WTC11 (cell line): ENCODE data around the gene LAMC2. TPM values are rescaled to one million over a fixed set of nuclear protein-coding genes. Genes with fewer than 3 reads are reported as not detected.

Source experiments
- ATAC-seq: fragments of 200-7000 bp; cut with Tn5 transposase; 2 replicates; pipeline ENCODE4 v1.10.0; 2021; ENCODE audit warnings: mild to moderate bottlenecking, moderate library complexity
- CTCF ChIA-PET: fragments of 300-600 bp; sonication (Branson Sonifier 250); formaldehyde crosslinking; loops from one replicate; lab custom pipeline; 2021; ENCODE audit warnings: antibody characterized with exemption; lab: Charles Lee
- POLR2A ChIA-PET: fragments of 350-600 bp; sonication (Branson Sonifier 250); formaldehyde crosslinking; loops from one replicate; lab custom pipeline; 2021; ENCODE audit warnings: antibody characterized with exemption; lab: Charles Lee
- DNase-seq: peaks from one replicate; pipeline ENCODE4 v3.0.0; 2021; ENCODE audit warnings: low spot score
- H3K27ac Mint-ChIP-seq: 2 replicates; pipeline ENCODE4 v1.8.0; 2021; ENCODE audit warnings: mixed read lengths
- H3K27me3 Mint-ChIP-seq: 2 replicates; pipeline ENCODE4 v1.8.0; 2021; ENCODE audit warnings: low read depth, mild to moderate bottlenecking, moderate library complexity, mixed read lengths
- H3K36me3 Mint-ChIP-seq: 2 replicates; pipeline ENCODE4 v1.8.0; 2021; ENCODE audit warnings: mixed read lengths
- H3K4me1 Mint-ChIP-seq: 2 replicates; pipeline ENCODE4 v1.8.0; 2022; ENCODE audit warnings: mixed read lengths
- H3K4me3 Mint-ChIP-seq: 2 replicates; pipeline ENCODE4 v1.8.0; 2021; ENCODE audit warnings: mild to moderate bottlenecking, moderate library complexity, mixed read lengths
- H3K9me3 Mint-ChIP-seq: 2 replicates; pipeline ENCODE4 v1.8.0; 2021; ENCODE audit warnings: mixed read lengths
- ATF1 ChIP-seq: sonication (generic); formaldehyde crosslinking; IDR thresholded peaks from 2 replicates; pipeline ENCODE4 v1.8.1; 2023; ENCODE audit warnings: mild to moderate bottlenecking, moderate library complexity, missing genetic modification reagents
- FOXK1 ChIP-seq: sonication (generic); formaldehyde crosslinking; IDR thresholded peaks from 2 replicates; pipeline ENCODE4 v1.8.0; 2022; ENCODE audit warnings: mild to moderate bottlenecking, moderate library complexity, missing genetic modification reagents
- FOXP1 ChIP-seq: sonication (generic); formaldehyde crosslinking; IDR thresholded peaks from 2 replicates; pipeline ENCODE4 v1.8.0; 2022; ENCODE audit warnings: missing genetic modification reagents, mild to moderate bottlenecking, moderate library complexity, borderline replicate concordance
- GRHL2 ChIP-seq: fragments of 250-450 bp; sonication (Bioruptor Pico); IDR thresholded peaks from 2 replicates; pipeline ENCODE4 v1.8.0; 2022; ENCODE audit warnings: mild to moderate bottlenecking, moderate library complexity; ENCODE audit not compliant: insufficient replicate concordance, severe bottlenecking
- KAT7 ChIP-seq: sonication (generic); formaldehyde crosslinking; IDR thresholded peaks from 2 replicates; pipeline ENCODE4 v1.8.1; 2023; ENCODE audit warnings: missing genetic modification reagents, mild to moderate bottlenecking, borderline replicate concordance
- NFYB ChIP-seq: sonication (generic); formaldehyde crosslinking; conservative IDR thresholded peaks from 2 replicates; pipeline ENCODE4 v1.8.0; 2022; ENCODE audit warnings: low read depth, missing genetic modification reagents
- NR1H2 ChIP-seq: sonication (generic); formaldehyde crosslinking; IDR thresholded peaks from 2 replicates; pipeline ENCODE4 v1.9.0; 2021; ENCODE audit warnings: mild to moderate bottlenecking, moderate library complexity, missing genetic modification reagents
- NR3C1 ChIP-seq: sonication (generic); formaldehyde crosslinking; conservative IDR thresholded peaks from 2 replicates; pipeline ENCODE4 v1.8.1; 2023; ENCODE audit warnings: low read depth, mild to moderate bottlenecking, missing genetic modification reagents
- OVOL2 ChIP-seq: fragments of 250-450 bp; sonication (Bioruptor Pico); IDR thresholded peaks from 2 replicates; pipeline ENCODE4 v1.9.0; 2021; ENCODE audit warnings: mild to moderate bottlenecking, borderline replicate concordance
- SOX15 ChIP-seq: fragments of 250-450 bp; sonication (Bioruptor Pico); IDR thresholded peaks from 2 replicates; pipeline ENCODE4 v1.9.0; 2021; ENCODE audit warnings: mild to moderate bottlenecking
- TEAD1 ChIP-seq: sonication (generic); formaldehyde crosslinking; IDR thresholded peaks from 2 replicates; pipeline ENCODE4 v1.8.0; 2022; ENCODE audit warnings: mild to moderate bottlenecking, missing genetic modification reagents
- ZNF121 ChIP-seq: sonication (generic); formaldehyde crosslinking; IDR thresholded peaks from 2 replicates; pipeline ENCODE4 v1.8.0; 2023; ENCODE audit warnings: missing genetic modification reagents
- ZNF138 ChIP-seq: sonication (generic); formaldehyde crosslinking; conservative IDR thresholded peaks from 2 replicates; pipeline ENCODE4 v1.8.1; 2022; ENCODE audit warnings: mild to moderate bottlenecking, moderate library complexity, missing genetic modification reagents
- ZNF232 ChIP-seq: sonication (generic); formaldehyde crosslinking; IDR thresholded peaks from 2 replicates; pipeline ENCODE4 v1.8.0; 2022; ENCODE audit warnings: mild to moderate bottlenecking, missing genetic modification reagents
- ZNF263 ChIP-seq: sonication (generic); formaldehyde crosslinking; IDR thresholded peaks from 2 replicates; pipeline ENCODE4 v1.8.1; 2022; ENCODE audit warnings: low read depth, mild to moderate bottlenecking, moderate library complexity, missing genetic modification reagents
- total RNA-seq: library from RNA; stranded (reverse); gene quantifications from 3 replicates; pipeline ENCODE4 v1.2.3, GENCODE V29; 2021
- TF ChIP-seq, protein P1 (sequence below): sonication (generic); formaldehyde crosslinking; IDR thresholded peaks from 2 replicates; pipeline ENCODE4 v1.8.1; 2022; ENCODE audit warnings: mild to moderate bottlenecking, moderate library complexity, missing genetic modification reagents
- TF ChIP-seq, protein P2 (sequence below): sonication (generic); formaldehyde crosslinking; IDR thresholded peaks from 2 replicates; pipeline ENCODE4 v1.8.0; 2023; ENCODE audit warnings: mild to moderate bottlenecking, missing genetic modification reagents
- TF ChIP-seq, protein P3 (sequence below): sonication (generic); formaldehyde crosslinking; IDR thresholded peaks from 2 replicates; pipeline ENCODE4 v1.8.1; 2023; ENCODE audit warnings: mild to moderate bottlenecking, missing genetic modification reagents, moderate library complexity
- TF ChIP-seq, protein P4 (sequence below): sonication (generic); formaldehyde crosslinking; IDR thresholded peaks from 2 replicates; pipeline ENCODE4 v1.8.1; 2022; ENCODE audit warnings: low read depth, missing genetic modification reagents, borderline replicate concordance
- TF ChIP-seq, protein P5 (sequence below): sonication (generic); formaldehyde crosslinking; conservative IDR thresholded peaks from 2 replicates; pipeline ENCODE4 v1.8.1; 2022; ENCODE audit warnings: mild to moderate bottlenecking, missing genetic modification reagents
- TF ChIP-seq, protein P6 (sequence below): sonication (generic); formaldehyde crosslinking; IDR thresholded peaks from 2 replicates; pipeline ENCODE4 v1.8.0; 2022; ENCODE audit warnings: mild to moderate bottlenecking, missing genetic modification reagents
- TF ChIP-seq, protein P7 (sequence below): sonication (generic); formaldehyde crosslinking; IDR thresholded peaks from 2 replicates; pipeline ENCODE4 v1.8.0; 2023; ENCODE audit warnings: missing genetic modification reagents, mild to moderate bottlenecking, borderline replicate concordance

LAMC2 gene
- total RNA-seq, 1 experiment from 2014 or later: 7.9 TPM

DNA sequence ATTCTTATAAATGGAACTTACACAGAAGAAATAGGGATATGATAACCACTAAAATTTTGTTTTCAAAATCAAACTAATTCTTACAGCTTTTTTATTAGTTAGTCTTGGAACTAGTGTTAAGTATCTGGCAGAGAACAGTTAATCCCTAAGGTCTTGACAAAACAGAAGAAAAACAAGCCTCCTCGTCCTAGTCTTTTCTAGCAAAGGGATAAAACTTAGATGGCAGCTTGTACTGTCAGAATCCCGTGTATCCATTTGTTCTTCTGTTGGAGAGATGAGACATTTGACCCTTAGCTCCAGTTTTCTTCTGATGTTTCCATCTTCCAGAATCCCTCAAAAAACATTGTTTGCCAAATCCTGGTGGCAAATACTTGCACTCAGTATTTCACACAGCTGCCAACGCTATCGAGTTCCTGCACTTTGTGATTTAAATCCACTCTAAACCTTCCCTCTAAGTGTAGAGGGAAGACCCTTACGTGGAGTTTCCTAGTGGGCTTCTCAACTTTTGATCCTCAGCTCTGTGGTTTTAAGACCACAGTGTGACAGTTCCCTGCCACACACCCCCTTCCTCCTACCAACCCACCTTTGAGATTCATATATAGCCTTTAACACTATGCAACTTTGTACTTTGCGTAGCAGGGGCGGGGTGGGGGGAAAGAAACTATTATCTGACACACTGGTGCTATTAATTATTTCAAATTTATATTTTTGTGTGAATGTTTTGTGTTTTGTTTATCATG, 42.3 kb upstream of the LAMC2 start:
- peaks cover 15% of the 10 kb centered on the region for H3K36me3 Mint-ChIP-seq
- no peaks in the 10 kb centered on the region for H3K27me3 Mint-ChIP-seq
- H3K27ac Mint-ChIP-seq: no peak overlapping the region
- no peak for ATAC-seq
- ChIA-PET CTCF (no interaction called here), POLR2A (no interaction called here)
- no peak for DNase-seq
- TF ChIP-seq, protein P1, sequence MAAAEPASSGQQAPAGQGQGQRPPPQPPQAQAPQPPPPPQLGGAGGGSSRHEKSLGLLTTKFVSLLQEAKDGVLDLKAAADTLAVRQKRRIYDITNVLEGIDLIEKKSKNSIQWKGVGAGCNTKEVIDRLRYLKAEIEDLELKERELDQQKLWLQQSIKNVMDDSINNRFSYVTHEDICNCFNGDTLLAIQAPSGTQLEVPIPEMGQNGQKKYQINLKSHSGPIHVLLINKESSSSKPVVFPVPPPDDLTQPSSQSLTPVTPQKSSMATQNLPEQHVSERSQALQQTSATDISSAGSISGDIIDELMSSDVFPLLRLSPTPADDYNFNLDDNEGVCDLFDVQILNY (CRISPR knock-in tag): no peak
- TF ChIP-seq, protein P2, sequence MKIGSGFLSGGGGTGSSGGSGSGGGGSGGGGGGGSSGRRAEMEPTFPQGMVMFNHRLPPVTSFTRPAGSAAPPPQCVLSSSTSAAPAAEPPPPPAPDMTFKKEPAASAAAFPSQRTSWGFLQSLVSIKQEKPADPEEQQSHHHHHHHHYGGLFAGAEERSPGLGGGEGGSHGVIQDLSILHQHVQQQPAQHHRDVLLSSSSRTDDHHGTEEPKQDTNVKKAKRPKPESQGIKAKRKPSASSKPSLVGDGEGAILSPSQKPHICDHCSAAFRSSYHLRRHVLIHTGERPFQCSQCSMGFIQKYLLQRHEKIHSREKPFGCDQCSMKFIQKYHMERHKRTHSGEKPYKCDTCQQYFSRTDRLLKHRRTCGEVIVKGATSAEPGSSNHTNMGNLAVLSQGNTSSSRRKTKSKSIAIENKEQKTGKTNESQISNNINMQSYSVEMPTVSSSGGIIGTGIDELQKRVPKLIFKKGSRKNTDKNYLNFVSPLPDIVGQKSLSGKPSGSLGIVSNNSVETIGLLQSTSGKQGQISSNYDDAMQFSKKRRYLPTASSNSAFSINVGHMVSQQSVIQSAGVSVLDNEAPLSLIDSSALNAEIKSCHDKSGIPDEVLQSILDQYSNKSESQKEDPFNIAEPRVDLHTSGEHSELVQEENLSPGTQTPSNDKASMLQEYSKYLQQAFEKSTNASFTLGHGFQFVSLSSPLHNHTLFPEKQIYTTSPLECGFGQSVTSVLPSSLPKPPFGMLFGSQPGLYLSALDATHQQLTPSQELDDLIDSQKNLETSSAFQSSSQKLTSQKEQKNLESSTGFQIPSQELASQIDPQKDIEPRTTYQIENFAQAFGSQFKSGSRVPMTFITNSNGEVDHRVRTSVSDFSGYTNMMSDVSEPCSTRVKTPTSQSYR (CRISPR knock-in tag): no peak
- TF ChIP-seq, protein P3, sequence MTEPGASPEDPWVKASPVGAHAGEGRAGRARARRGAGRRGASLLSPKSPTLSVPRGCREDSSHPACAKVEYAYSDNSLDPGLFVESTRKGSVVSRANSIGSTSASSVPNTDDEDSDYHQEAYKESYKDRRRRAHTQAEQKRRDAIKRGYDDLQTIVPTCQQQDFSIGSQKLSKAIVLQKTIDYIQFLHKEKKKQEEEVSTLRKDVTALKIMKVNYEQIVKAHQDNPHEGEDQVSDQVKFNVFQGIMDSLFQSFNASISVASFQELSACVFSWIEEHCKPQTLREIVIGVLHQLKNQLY (CRISPR knock-in tag): no peak
- TF ChIP-seq TEAD1 (no peak), GRHL2 (CRISPR knock-in tag) (no peak), FOXP1 (CRISPR knock-in tag) (no peak), ATF1 (CRISPR knock-in tag) (no peak), KAT7 (no peak), SOX15 (CRISPR knock-in tag) (no peak), NR1H2 (CRISPR knock-in tag) (no peak)
- TF ChIP-seq, protein P4, sequence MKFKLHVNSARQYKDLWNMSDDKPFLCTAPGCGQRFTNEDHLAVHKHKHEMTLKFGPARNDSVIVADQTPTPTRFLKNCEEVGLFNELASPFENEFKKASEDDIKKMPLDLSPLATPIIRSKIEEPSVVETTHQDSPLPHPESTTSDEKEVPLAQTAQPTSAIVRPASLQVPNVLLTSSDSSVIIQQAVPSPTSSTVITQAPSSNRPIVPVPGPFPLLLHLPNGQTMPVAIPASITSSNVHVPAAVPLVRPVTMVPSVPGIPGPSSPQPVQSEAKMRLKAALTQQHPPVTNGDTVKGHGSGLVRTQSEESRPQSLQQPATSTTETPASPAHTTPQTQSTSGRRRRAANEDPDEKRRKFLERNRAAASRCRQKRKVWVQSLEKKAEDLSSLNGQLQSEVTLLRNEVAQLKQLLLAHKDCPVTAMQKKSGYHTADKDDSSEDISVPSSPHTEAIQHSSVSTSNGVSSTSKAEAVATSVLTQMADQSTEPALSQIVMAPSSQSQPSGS: no peak
- TF ChIP-seq, protein P5, sequence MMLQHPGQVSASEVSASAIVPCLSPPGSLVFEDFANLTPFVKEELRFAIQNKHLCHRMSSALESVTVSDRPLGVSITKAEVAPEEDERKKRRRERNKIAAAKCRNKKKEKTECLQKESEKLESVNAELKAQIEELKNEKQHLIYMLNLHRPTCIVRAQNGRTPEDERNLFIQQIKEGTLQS (CRISPR knock-in tag): no peak
- TF ChIP-seq, protein P6, sequence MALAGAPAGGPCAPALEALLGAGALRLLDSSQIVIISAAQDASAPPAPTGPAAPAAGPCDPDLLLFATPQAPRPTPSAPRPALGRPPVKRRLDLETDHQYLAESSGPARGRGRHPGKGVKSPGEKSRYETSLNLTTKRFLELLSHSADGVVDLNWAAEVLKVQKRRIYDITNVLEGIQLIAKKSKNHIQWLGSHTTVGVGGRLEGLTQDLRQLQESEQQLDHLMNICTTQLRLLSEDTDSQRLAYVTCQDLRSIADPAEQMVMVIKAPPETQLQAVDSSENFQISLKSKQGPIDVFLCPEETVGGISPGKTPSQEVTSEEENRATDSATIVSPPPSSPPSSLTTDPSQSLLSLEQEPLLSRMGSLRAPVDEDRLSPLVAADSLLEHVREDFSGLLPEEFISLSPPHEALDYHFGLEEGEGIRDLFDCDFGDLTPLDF (CRISPR knock-in tag): no peak
- H3K9me3 Mint-ChIP-seq: no peaks in the 10 kb centered on the region
- H3K4me1 Mint-ChIP-seq: no peaks in the 10 kb centered on the region
- H3K4me3 Mint-ChIP-seq: no peak overlapping the region

DNA sequence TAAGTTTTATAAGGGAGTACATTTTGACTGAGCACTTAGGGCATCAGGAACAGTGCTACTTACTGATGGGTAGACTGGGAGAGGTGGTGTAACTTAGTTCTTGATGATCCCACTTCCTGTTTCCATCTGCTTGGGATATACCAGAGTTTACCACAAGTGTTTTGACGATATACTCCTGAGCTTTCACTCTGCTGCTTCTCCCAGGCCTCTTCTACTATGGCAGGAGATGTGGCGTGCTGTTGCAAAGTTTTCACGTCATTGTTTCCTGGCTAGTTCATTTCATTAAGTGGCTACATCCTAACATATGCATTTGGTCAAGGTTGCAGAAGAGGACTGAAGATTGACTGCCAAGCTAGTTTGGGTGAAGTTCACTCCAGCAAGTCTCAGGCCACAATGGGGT, 41.3 kb upstream of the LAMC2 start:
- no peak overlapping the region for H3K27ac Mint-ChIP-seq
- H3K4me3 Mint-ChIP-seq: no peak overlapping the region
- DNase-seq (no peak), ATAC-seq (no peak; the same call in 1 of the 2 replicates)
- ChIA-PET POLR2A (interaction anchor here (0.5 kb wide), 1 partner anchor 312 kb away, joined by 3 read pairs; no protein-coding TSS in a partner anchor), CTCF (interaction anchor here (3.3 kb wide), 1 partner anchor 90 kb away, joined by 10 read pairs; no protein-coding TSS in a partner anchor)
- H3K9me3 Mint-ChIP-seq: no peaks in the 10 kb centered on the region
- H3K27me3 Mint-ChIP-seq: no peaks in the 10 kb centered on the region
- TF ChIP-seq OVOL2 (no peak), ZNF138 (CRISPR knock-in tag) (no peak), ZNF263 (no peak), FOXK1 (CRISPR knock-in tag) (no peak), NFYB (CRISPR knock-in tag) (no peak), NR3C1 (no peak), ZNF232 (CRISPR knock-in tag) (no peak), ZNF121 (CRISPR knock-in tag) (no peak)
- TF ChIP-seq, protein P7, sequence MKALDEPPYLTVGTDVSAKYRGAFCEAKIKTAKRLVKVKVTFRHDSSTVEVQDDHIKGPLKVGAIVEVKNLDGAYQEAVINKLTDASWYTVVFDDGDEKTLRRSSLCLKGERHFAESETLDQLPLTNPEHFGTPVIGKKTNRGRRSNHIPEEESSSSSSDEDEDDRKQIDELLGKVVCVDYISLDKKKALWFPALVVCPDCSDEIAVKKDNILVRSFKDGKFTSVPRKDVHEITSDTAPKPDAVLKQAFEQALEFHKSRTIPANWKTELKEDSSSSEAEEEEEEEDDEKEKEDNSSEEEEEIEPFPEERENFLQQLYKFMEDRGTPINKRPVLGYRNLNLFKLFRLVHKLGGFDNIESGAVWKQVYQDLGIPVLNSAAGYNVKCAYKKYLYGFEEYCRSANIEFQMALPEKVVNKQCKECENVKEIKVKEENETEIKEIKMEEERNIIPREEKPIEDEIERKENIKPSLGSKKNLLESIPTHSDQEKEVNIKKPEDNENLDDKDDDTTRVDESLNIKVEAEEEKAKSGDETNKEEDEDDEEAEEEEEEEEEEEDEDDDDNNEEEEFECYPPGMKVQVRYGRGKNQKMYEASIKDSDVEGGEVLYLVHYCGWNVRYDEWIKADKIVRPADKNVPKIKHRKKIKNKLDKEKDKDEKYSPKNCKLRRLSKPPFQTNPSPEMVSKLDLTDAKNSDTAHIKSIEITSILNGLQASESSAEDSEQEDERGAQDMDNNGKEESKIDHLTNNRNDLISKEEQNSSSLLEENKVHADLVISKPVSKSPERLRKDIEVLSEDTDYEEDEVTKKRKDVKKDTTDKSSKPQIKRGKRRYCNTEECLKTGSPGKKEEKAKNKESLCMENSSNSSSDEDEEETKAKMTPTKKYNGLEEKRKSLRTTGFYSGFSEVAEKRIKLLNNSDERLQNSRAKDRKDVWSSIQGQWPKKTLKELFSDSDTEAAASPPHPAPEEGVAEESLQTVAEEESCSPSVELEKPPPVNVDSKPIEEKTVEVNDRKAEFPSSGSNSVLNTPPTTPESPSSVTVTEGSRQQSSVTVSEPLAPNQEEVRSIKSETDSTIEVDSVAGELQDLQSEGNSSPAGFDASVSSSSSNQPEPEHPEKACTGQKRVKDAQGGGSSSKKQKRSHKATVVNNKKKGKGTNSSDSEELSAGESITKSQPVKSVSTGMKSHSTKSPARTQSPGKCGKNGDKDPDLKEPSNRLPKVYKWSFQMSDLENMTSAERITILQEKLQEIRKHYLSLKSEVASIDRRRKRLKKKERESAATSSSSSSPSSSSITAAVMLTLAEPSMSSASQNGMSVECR (CRISPR knock-in tag): no peak
- H3K36me3 Mint-ChIP-seq: peaks cover 10% of the 10 kb centered on the region
- no peaks in the 10 kb centered on the region for H3K4me1 Mint-ChIP-seq
